ENCODE measurements around the gene CAPN7.

CAPN7 gene

GRCh38 chr3:15299036-15299435, 93.0 kb downstream of the CAPN7 start:
- no peak for DNase-seq (ENCODE audit: low spot score)
- no peak for TF ChIP-seq CTCF (IDR thresholded peaks at IDR 0.05; ENCODE audit: extremely low read depth, missing control alignments)

- no peak for DNase-seq (ENCODE audit: low spot score)
- no peak for TF ChIP-seq CTCF (IDR thresholded peaks at IDR 0.05; ENCODE audit: extremely low read depth, missing control alignments)
These were observed 94.5 kb downstream of the CAPN7 start for GRCh38 chr3:15300323-15301078.

GRCh38 chr3:15301761-15302160, 95.7 kb downstream of the CAPN7 start:
- DNase-seq (ENCODE audit: low spot score): no peak
- TF ChIP-seq CTCF (IDR thresholded peaks at IDR 0.05; ENCODE audit: extremely low read depth, missing control alignments): no peak

All from GM20000 (cell line).